Measurements from ENCODE around the gene SLC5A3. TPM values are rescaled to one million over a fixed set of nuclear protein-coding genes. Genes with fewer than 3 reads are reported as not detected.

Gene SLC5A3
- total RNA-seq, 1 donor: 38.4 TPM

- DNase-seq (ENCODE audit: insufficient read length, low spot score, missing footprints): no peak
- Histone ChIP-seq H3K4me2 (ENCODE audit: insufficient read depth, low read length) (no peak overlapping the region), H3K36me3 (ENCODE audit: insufficient read depth, low read length) (peaks cover 20% of the 10 kb centered on the region), H4K20me1 (ENCODE audit: insufficient read depth, low read length) (peaks cover 5% of the 10 kb centered on the region), H3K27me3 (ENCODE audit: insufficient read depth, low read length) (no peaks in the 10 kb centered on the region), H3K79me2 (ENCODE audit: insufficient read depth, low read length) (peaks cover 98% of the 10 kb centered on the region), H3K27ac (ENCODE audit: low read depth, low read length) (no peak overlapping the region), H3K4me1 (ENCODE audit: insufficient read depth, low read length) (peaks cover 11% of the 10 kb centered on the region), H3K9me3 (ENCODE audit: low read depth, low read length) (no peaks in the 10 kb centered on the region), H2AFZ (ENCODE audit: low read length) (no peak overlapping the region), H3K4me3 (ENCODE audit: insufficient read depth, low read length) (no peak overlapping the region)
- TF ChIP-seq CTCF (IDR thresholded peaks at IDR 0.05; ENCODE audit: extremely low read depth, low read depth, low read length): no peak
Measured at GRCh38 chr21:34100337-34100736, 27.0 kb downstream of the SLC5A3 start.

GRCh38 chr21:34100790-34101189 is 27.4 kb downstream of the SLC5A3 start:
- peaks cover 94% of the 10 kb centered on the region for H3K79me2 ChIP-seq (ENCODE audit: insufficient read depth, low read length)

GRCh38 chr21:34105947-34106541 is 32.7 kb downstream of the SLC5A3 start:
- no peak overlapping the region for H3K4me3 ChIP-seq (ENCODE audit: insufficient read depth, low read length)
- H3K36me3 ChIP-seq (ENCODE audit: insufficient read depth, low read length): peaks cover 6% of the 10 kb centered on the region
- no peak overlapping the region for H2AFZ ChIP-seq (ENCODE audit: low read length)
- H3K79me2 ChIP-seq (ENCODE audit: insufficient read depth, low read length): peaks cover 82% of the 10 kb centered on the region
- peaks cover 5% of the 10 kb centered on the region for H4K20me1 ChIP-seq (ENCODE audit: insufficient read depth, low read length)
- H3K27me3 ChIP-seq (ENCODE audit: insufficient read depth, low read length): no peaks in the 10 kb centered on the region
- no peak for DNase-seq (ENCODE audit: insufficient read length, low spot score, missing footprints)
- H3K4me2 ChIP-seq (ENCODE audit: insufficient read depth, low read length): no peak overlapping the region
- H3K4me1 ChIP-seq (ENCODE audit: insufficient read depth, low read length): peaks cover 4% of the 10 kb centered on the region
- TF ChIP-seq CTCF (IDR thresholded peaks at IDR 0.05; ENCODE audit: extremely low read depth, low read depth, low read length): no peak
- H3K27ac ChIP-seq (ENCODE audit: low read depth, low read length): no peak overlapping the region
- no peaks in the 10 kb centered on the region for H3K9me3 ChIP-seq (ENCODE audit: low read depth, low read length)

More at GRCh38 chr21:34100790-34101189, 27.4 kb downstream of the SLC5A3 start:
- DNase-seq (ENCODE audit: insufficient read length, low spot score, missing footprints): no peak
- no peak overlapping the region for H3K4me3 ChIP-seq (ENCODE audit: insufficient read depth, low read length)
- no peak overlapping the region for H3K4me2 ChIP-seq (ENCODE audit: insufficient read depth, low read length)
- peaks cover 5% of the 10 kb centered on the region for H4K20me1 ChIP-seq (ENCODE audit: insufficient read depth, low read length)
- H3K27ac ChIP-seq (ENCODE audit: low read depth, low read length): peak overlapping the region; percentile 1
- H3K27me3 ChIP-seq (ENCODE audit: insufficient read depth, low read length): no peaks in the 10 kb centered on the region
- no peaks in the 10 kb centered on the region for H3K9me3 ChIP-seq (ENCODE audit: low read depth, low read length)
- peaks cover 16% of the 10 kb centered on the region for H3K36me3 ChIP-seq (ENCODE audit: insufficient read depth, low read length)
- no peak overlapping the region for H2AFZ ChIP-seq (ENCODE audit: low read length)
- H3K4me1 ChIP-seq (ENCODE audit: insufficient read depth, low read length): peaks cover 11% of the 10 kb centered on the region
- no peak for TF ChIP-seq CTCF (IDR thresholded peaks at IDR 0.05; ENCODE audit: extremely low read depth, low read depth, low read length)

GRCh38 chr21:34107606-34108005 is 34.2 kb downstream of the SLC5A3 start:
- no peaks in the 10 kb centered on the region for H3K9me3 ChIP-seq (ENCODE audit: low read depth, low read length)
- H3K79me2 ChIP-seq (ENCODE audit: insufficient read depth, low read length): peaks cover 76% of the 10 kb centered on the region
- no peaks in the 10 kb centered on the region for H3K4me1 ChIP-seq (ENCODE audit: insufficient read depth, low read length)
- H3K4me3 ChIP-seq (ENCODE audit: insufficient read depth, low read length): no peak overlapping the region
- no peak for TF ChIP-seq CTCF (IDR thresholded peaks at IDR 0.05; ENCODE audit: extremely low read depth, low read depth, low read length)
- no peak for DNase-seq (ENCODE audit: insufficient read length, low spot score, missing footprints)
- no peak overlapping the region for H3K4me2 ChIP-seq (ENCODE audit: insufficient read depth, low read length)
- no peak overlapping the region for H3K27ac ChIP-seq (ENCODE audit: low read depth, low read length)
- no peak overlapping the region for H2AFZ ChIP-seq (ENCODE audit: low read length)
- H4K20me1 ChIP-seq (ENCODE audit: insufficient read depth, low read length): peaks cover under 1% of the 10 kb centered on the region
- peaks cover 6% of the 10 kb centered on the region for H3K36me3 ChIP-seq (ENCODE audit: insufficient read depth, low read length)
- no peaks in the 10 kb centered on the region for H3K27me3 ChIP-seq (ENCODE audit: insufficient read depth, low read length)
